ENCODE results near the gene ITCH.
"Not testable (repeated sequence)": the region's sequence is repeated elsewhere in the genome, so short reads cannot be mapped to it uniquely, and the experiment has no call there.

ITCH gene

DNA sequence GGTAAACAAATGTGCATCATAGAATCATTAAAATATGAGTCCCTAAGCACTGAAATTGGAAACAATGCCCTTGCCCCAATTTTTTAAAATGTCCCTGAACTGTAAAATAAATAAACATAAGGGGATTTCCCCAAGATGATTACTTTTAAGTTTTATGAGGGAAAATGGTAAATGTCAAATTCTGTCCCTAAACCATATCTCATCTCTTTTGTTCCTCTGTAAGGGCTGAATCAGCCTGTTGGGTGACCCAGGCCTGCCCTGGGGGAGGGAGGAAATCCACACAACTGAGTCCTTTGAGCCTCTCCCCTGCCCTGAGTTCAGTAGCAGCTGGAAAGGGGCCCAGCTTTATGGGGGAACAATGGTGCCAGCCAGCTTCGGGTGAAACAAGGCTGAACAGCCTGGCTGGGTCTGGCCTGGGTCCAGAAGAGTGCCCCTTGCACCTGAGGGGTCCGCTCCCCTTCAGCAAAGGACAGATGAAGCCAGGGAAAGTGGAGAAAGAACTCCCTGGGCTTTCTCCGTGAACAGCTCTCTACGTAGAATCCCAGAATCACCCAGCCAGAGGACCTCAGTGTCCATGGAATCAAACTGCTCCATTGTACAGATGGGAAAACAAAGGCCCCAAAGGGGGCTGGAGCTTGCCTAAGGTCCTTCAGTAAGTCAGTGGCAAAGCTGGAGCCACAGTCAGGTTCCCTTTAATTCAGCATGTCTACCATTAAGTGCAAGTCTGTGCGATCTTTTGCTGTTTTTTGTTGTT lies 28.2 kb upstream of the ITCH start:
- TF ChIP-seq, protein P1, sequence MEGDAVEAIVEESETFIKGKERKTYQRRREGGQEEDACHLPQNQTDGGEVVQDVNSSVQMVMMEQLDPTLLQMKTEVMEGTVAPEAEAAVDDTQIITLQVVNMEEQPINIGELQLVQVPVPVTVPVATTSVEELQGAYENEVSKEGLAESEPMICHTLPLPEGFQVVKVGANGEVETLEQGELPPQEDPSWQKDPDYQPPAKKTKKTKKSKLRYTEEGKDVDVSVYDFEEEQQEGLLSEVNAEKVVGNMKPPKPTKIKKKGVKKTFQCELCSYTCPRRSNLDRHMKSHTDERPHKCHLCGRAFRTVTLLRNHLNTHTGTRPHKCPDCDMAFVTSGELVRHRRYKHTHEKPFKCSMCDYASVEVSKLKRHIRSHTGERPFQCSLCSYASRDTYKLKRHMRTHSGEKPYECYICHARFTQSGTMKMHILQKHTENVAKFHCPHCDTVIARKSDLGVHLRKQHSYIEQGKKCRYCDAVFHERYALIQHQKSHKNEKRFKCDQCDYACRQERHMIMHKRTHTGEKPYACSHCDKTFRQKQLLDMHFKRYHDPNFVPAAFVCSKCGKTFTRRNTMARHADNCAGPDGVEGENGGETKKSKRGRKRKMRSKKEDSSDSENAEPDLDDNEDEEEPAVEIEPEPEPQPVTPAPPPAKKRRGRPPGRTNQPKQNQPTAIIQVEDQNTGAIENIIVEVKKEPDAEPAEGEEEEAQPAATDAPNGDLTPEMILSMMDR (IDR thresholded peaks at IDR 0.05; ENCODE audit: low read depth, low read length, missing control alignments) = no peak
- no peak for DNase-seq (ENCODE audit: extremely low read depth, low read depth)

DNA sequence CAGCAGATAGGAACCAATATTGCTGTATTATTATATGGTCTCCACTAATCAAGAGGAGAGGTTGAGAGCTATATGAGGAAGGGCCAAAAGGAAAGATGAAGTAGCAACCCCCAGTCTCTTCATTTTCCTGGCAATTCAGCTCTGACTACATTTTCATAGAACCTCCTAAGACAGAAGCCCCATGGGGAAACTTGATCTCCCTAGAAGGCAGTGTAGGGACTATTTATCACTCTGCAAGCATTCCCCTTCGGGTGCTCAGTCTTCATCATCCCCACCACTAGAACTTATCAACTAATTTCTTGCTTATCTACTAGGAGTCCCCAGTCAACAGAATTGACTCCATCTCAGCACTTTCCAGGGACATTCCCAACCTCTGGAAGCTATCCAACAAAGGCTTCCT lies 25.5 kb upstream of the ITCH start:
- no peak for DNase-seq (ENCODE audit: extremely low read depth, low read depth)
- TF ChIP-seq, protein P1 (IDR thresholded peaks at IDR 0.05; ENCODE audit: low read depth, low read length, missing control alignments) = no peak
- no peak overlapping the region for H3K4me3 ChIP-seq (replicated peaks; ENCODE audit: low read depth, low read length)

More for the DNA sequence above, 28.2 kb upstream of the ITCH start:
- no peak overlapping the region for H3K4me3 ChIP-seq (replicated peaks; ENCODE audit: low read depth, low read length)

DNA sequence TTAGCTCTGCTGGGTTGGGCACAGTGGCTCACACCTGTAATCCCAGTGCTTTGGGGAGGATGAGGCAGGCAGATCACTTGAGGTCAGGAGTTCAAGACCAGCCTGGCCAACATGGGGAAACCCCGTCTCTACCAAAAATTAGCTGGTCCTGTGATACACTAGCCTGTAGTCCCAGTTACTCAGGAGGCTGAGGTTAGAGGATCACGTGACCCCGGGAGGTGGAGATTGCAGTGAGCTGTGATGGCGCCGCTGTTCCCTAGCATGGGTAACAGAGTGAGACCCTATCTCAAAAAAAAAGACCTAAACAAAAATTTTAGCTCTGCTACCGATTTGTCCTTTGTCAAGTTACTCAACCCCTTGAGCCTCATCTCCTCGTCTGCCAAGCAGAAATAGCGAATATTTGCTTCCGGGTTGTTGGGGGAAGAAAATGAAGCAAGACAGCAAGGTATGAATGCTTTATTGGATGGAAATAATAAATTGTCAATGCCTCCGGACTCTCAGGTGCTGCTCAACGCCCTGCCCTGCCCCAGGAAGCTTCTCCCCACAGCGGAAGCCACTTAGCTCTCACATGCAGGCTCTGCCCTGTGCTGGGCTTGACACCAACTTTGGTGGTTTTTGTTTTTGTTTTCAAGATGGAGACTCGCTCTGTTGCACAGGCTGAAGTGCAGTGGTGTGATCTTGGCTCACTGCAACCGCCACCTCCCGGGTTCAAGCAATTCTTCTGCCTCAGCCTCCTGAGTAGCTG lies 24.9 kb upstream of the ITCH start:
- H3K4me3 ChIP-seq (replicated peaks; ENCODE audit: low read depth, low read length) = no peak overlapping the region
- TF ChIP-seq, protein P1 (IDR thresholded peaks at IDR 0.05; ENCODE audit: low read depth, low read length, missing control alignments) = no peak
- DNase-seq (ENCODE audit: extremely low read depth, low read depth) = no peak

DNA sequence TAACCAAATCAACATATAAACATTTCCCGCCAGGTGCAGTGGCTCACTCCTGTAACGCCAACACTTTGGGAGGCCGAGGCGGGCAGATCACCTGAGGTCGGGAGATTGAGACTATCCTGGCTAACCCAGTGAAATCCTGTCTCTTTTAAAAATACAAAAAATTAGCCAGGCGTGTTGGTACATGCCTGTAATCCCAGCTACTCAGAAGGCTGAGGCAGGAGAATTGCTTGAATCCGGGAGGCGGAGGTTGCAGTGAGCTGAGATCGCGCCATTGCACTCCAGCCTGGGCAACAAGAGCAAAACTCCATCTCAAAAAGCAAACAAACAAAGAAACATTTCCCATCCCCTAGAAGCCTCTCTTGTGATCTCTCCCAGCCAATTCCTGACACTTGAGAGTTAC lies 22.3 kb upstream of the ITCH start:
- H3K4me3 ChIP-seq (replicated peaks; ENCODE audit: low read depth, low read length); DNase-seq (ENCODE audit: extremely low read depth, low read depth): not testable (repeated sequence)

DNA sequence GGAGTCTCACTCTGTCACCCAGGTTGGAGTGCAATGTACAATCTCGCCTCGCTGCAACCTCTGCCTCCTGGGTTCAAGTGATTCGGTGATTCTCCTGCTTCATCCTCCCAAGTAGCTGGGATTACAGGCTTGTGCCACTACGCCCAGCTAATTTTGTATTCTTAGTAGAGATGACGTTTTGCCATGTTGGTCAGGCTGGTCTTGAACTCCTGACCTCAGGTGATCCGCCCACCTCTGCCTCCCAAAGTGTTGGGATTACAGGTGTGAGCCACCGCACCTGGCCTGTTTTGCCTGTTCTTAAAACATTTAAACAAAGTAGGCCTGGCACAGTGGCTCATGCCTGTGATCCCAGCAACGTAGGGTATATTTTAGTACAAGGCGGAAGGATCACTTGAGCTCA lies 21.9 kb upstream of the ITCH start:
- H3K4me3 ChIP-seq (replicated peaks; ENCODE audit: low read depth, low read length); DNase-seq (ENCODE audit: extremely low read depth, low read depth): not testable (repeated sequence)

DNA sequence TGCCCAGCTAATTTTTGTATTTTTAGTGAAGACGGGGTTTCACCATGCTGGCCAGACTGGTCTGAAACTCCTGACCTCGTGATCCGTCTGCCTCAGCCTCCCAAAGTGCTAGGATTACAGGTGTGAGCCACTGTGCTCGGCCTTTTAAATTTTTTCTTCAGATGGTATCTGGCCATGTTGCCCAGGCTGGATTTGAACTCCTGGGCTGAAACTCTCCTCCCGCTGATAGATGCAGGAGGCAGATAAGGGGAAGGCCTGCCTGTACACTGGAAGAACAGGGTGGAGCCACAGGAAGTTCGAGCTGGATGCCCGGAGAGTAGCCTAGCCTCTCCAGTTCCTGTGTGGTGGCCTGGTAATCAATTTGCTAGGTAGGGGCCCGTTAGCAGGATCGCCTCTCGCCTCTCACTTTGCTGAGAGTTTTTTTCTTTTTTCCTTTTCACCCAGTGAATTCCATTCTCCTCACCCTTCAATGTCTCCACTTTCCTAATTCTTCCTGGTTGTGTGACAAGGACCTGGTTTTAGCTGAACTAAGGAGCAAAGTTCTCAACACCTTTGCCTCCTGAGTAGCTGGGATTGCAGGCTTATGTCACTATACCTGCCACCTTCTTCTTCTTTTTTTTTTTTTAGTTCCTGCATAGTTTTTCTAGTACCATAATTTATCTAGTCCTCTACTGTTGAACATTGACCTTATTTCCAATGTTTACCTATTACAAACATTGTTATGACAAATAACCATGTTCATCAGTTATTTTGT lies 19.4 kb upstream of the ITCH start:
- TF ChIP-seq, protein P1 (IDR thresholded peaks at IDR 0.05; ENCODE audit: low read depth, low read length, missing control alignments) = no peak
- no peak for DNase-seq (ENCODE audit: extremely low read depth, low read depth)
- H3K4me3 ChIP-seq (replicated peaks; ENCODE audit: low read depth, low read length) = no peak overlapping the region

DNA sequence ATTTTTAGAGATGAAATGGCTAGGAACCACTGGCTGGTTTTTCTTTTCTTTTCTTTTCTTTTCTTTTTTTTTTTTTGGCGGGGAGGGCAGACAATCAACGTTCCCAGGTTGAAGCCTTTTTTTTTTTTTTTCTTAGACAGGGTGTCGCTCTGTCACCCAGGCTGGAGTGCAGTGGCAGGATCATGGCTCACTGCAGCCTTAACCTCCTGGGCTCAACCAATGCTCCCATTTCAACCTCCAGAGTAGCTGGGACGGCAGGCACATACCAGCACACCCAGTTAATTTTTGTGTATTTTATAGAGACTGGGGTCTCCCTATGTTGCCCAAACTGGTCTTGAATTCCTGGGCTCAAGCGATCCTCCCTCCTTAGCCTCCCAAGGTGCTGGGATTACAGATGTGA lies 18.8 kb upstream of the ITCH start:
- TF ChIP-seq, protein P1 (IDR thresholded peaks at IDR 0.05; ENCODE audit: low read depth, low read length, missing control alignments) = no peak
- no peak for DNase-seq (ENCODE audit: extremely low read depth, low read depth)
- H3K4me3 ChIP-seq (replicated peaks; ENCODE audit: low read depth, low read length) = no peak overlapping the region

Measured in HFF-Myc (cell line).